RWPE1 (cell line): ENCODE data around the gene FBXO48.
"Not testable (repeated sequence)": the region's sequence is repeated elsewhere in the genome, so short reads cannot be mapped to it uniquely, and the experiment has no call there.

Experiments used
- CTCF ChIA-PET: fragments of 350-600 bp; sonication (Branson Sonifier 250); formaldehyde crosslinking; extraction: SDS; loops from one replicate; lab custom pipeline; 2021; lab: Yijun Ruan, JAX
- POLR2A ChIA-PET: fragments of 400-600 bp; formaldehyde crosslinking; extraction: SDS; loops from one replicate; lab custom pipeline; 2020; ENCODE audit warnings: antibody characterized with exemption; ENCODE audit not compliant: low non-redundant PET; lab: Yijun Ruan, JAX
- DNase-seq: peaks from one replicate; pipeline ENCODE4 v3.0.0; 2012; ENCODE audit warnings: low spot score
- H3K27ac ChIP-seq: fragments of 450-650 bp; 2 replicates; pipeline ENCODE4 v1.5.1; 2017
- TF ChIP-seq, protein P1 (sequence below): fragments of 450-650 bp; conservative IDR thresholded peaks from 2 replicates; pipeline ENCODE4 v1.5.1; 2017; ENCODE audit warnings: low read depth, mild to moderate bottlenecking

Gene FBXO48

DNA sequence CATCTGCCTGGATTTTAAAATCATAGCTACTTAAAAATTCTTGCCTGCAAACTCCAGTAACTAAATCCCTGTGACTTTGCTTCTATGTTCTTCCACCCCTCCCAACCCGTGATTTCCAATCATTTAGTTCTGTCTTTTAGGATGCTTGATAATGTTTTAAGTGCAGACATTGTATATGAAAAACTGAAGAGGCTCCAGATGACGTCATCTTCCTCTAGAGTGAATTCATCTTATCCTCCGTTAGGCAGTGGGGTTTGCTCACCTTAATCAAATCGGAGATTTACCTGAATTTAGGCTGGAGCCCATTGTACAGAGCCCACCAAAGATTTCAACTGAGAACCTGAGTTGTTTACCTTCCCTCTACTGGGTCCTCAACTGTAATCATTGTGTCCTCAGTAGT lies 10.9 kb downstream of the FBXO48 start:
- POLR2A ChIA-PET = no interaction called here
- TF ChIP-seq, protein P1, sequence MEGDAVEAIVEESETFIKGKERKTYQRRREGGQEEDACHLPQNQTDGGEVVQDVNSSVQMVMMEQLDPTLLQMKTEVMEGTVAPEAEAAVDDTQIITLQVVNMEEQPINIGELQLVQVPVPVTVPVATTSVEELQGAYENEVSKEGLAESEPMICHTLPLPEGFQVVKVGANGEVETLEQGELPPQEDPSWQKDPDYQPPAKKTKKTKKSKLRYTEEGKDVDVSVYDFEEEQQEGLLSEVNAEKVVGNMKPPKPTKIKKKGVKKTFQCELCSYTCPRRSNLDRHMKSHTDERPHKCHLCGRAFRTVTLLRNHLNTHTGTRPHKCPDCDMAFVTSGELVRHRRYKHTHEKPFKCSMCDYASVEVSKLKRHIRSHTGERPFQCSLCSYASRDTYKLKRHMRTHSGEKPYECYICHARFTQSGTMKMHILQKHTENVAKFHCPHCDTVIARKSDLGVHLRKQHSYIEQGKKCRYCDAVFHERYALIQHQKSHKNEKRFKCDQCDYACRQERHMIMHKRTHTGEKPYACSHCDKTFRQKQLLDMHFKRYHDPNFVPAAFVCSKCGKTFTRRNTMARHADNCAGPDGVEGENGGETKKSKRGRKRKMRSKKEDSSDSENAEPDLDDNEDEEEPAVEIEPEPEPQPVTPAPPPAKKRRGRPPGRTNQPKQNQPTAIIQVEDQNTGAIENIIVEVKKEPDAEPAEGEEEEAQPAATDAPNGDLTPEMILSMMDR = no peak
- DNase-seq = no peak
- H3K27ac ChIP-seq = no peak overlapping the region
- CTCF ChIA-PET = interaction anchor here (0.7 kb wide), 1 partner anchor 265 kb away, joined by 4 read pairs; no protein-coding TSS in a partner anchor

DNA sequence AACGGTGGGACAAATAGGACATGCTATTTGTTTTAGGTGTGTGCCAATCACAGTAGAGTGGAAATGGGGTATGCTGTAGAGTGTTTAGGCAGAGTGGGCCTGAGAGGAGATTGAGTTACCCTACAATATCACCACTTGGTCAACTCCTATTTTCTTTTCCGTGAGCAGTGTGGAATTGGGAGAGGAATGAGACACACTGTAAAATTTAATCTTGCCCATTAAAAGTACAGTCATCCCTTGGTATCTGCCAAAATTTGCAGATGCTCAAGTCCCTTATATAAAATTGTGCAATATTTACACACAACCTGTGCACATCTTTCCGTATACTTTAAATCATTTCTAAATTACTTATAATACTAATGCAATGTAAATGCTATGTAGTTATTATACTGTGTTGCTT lies 12.4 kb downstream of the FBXO48 start:
- CTCF ChIA-PET = interaction anchor here (1.0 kb wide), 1 partner anchor 9 kb away, joined by 6 read pairs; no protein-coding TSS in a partner anchor
- POLR2A ChIA-PET = no interaction called here
- no peak for DNase-seq
- no peak overlapping the region for H3K27ac ChIP-seq
- TF ChIP-seq, protein P1 = no peak

DNA sequence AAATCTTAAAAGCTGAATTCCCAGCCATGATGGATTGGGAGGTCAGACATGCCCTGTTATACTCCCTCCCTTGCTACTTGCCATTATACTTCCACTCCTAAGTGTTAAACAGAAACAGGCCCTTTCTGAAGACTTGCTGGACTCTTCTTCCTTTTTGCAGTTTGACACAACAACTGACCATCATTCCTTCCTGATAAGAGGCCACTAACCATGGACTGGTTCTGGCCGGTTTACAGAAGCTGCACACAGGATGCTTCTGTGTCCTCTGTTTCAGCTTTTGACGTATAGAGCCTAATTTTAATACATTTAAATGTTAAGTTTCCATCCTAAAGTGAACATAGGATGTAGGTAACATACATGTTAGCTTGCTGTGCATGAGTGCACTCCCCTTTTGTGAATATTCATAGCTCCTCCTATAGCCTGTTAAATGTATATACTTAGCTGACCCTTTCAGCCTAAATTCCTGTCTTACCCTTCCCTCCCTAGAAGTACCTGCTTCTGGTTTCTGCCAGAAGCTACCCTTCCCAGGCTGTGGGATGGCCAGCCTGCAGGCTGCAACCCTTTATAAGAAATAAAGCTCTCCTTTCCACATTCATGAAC lies 13.2 kb downstream of the FBXO48 start:
- H3K27ac ChIP-seq = no peak overlapping the region
- CTCF ChIA-PET = interaction anchor here (1.0 to 1.6 kb wide), 2 partner anchors 10 to 12 kb away, joined by 4 to 6 read pairs; no protein-coding TSS in a partner anchor
- POLR2A ChIA-PET = no interaction called here
- no peak for DNase-seq
- TF ChIP-seq, protein P1 = no peak

DNA sequence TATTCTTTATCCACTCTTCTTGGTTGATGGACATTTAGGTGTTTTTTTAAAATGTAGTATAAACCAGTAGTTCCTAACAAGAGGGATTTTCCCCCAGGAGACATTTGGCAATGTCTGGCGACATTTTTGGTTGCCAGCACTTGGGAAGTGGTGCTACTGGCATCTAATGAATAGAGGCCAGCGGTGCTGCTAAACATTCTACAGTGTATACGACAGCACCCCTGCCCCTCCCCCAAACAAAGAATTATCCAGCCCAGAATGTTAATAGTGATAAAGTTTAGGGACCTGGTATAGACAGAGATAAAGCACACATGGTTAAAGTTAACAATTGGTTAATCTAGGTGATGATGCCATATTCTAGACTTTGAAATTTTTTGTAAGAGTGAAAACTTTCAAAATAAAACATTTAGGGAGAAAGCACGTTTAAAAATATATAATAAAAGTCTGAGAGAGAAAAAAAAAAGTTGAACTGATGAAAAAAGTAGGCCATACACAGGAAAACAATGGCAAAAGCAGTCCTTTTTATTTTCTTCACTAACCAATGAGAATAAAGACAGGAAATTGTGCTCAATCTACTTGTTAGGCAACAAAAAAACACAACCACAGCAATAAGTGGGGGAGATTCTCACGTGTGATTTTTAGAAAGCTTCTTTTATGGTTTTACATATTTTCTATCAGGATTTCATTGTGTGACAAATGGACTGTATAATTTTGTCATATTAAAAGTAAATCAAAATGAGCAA lies 14.8 kb downstream of the FBXO48 start:
- no peak overlapping the region for H3K27ac ChIP-seq
- ChIA-PET POLR2A (no interaction called here), CTCF (interaction anchor here (0.6 to 1.6 kb wide), 2 partner anchors 11 to 472 kb away, joined by 3 to 4 read pairs; no protein-coding TSS in a partner anchor)
- TF ChIP-seq, protein P1 = no peak
- DNase-seq = no peak

DNA sequence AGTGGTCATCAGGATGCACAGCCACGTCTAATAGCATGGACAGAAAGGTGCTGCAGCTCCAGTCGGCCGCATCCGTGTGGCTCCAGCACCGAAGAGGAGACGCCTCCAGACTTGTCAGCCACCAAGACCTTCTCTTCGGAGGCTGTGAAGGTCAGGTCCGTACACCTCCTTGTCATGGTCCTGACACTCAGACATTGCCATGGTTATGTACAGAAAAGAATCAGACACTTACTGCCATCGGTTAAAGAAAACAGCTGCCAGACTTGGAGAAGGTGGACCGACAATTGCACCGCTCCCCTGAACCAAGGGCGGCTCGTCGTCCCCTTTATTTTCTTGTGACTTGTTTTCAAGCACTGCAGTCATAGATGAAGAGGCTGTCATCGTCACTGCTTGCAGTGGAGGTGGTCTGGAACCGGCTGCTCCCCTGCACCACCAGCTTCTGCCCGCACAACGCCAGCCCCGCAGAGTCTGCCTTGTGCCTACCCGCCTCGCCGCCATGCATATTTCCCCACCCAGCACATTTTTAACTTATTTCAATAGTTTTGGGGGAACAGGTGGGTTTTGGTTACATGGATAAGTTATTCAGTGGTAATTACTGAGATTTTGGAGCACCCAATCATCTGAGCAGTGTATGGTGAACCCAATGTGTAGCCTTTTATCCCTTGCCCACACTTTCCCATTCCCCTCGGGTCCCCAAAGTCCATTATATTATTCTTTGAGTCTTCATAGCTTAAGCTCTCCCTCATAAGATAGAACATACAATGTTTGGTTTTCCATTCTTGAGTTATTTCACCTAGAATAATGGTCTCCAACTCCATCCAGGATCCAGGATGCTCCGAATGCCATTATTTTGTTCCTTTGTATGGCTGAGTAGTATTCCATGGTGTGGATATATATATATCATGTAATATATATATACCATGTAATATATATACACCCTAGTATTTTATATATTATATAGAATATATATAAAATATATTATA lies 18.1 kb downstream of the FBXO48 start:
- ChIA-PET CTCF (no interaction called here), POLR2A (no interaction called here)
- H3K27ac ChIP-seq = no peak overlapping the region
- DNase-seq = no peak
- TF ChIP-seq, protein P1 = no peak

DNA sequence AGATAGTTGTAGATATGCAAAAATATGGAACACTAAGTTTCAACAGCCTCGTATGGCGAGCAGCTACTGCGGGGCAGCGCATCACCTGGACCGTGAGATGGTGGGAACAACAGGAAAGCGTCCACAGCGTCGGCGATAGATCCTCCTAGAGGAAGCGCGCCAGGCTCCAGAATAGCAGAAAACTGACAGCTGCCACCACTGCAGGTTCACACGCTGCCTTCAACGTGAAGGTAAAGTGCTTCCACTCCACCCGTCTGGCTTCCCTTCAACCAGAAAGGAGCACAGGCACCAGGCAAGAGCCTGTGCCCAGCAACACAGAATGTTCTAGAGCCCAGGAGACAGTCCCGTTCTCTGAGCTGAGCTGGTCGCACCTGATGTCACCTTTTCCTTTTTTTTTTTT lies 20.0 kb downstream of the FBXO48 start:
- TF ChIP-seq, protein P1 = no peak
- no peak for DNase-seq
- ChIA-PET CTCF (no interaction called here), POLR2A (no interaction called here)
- H3K27ac ChIP-seq = no peak overlapping the region

DNA sequence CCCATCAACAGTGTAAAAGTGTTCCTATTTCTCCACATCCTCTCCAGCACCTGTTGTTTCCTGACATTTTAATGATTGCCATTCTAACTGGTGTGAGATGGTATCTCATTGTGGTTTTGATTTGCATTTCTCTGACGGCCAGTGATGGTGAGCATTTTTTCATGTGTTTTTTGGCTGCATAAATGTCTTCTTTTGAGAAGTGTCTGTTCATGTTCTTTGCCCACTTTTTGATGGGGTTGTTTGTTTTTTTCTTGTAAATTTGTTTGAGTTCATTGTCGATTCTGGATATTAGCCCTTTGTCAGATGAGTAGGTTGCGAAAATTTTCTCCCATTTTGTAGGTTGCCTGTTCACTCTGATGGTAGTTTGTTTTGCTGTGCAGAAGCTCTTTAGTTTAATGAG lies 20.7 kb downstream of the FBXO48 start:
- H3K27ac ChIP-seq, CTCF ChIA-PET, DNase-seq, POLR2A ChIA-PET: not testable (repeated sequence)
